GM11168 (cell line): ENCODE results near the gene TRIM29.

ENCODE experiments used
- in situ Hi-C: fragments of 300-500 bp; cut with MboI; formaldehyde crosslinking; loops from one replicate; pipeline ENCODE4 v1.12.0; 2022; ENCODE audit warnings: low sequenced_read_pairs; ENCODE audit not compliant: unreplicated experiment

TRIM29 gene

GRCh38 chr11:120141768-120142423 lies 4.0 kb upstream of the TRIM29 start:
- in situ Hi-C loops = no loop called here

- in situ Hi-C loops = no loop called here
Measured at GRCh38 chr11:120141113-120141767, 3.3 kb upstream of the TRIM29 start.

GRCh38 chr11:120139316-120140069 lies 1.6 kb upstream of the TRIM29 start:
- in situ Hi-C loops = no loop called here

- in situ Hi-C loops = no loop called here
Measured at GRCh38 chr11:120137187-120137610, 714 bp downstream of the TRIM29 start.

GRCh38 chr11:120136356-120136755 lies 1.6 kb downstream of the TRIM29 start:
- in situ Hi-C loops = no loop called here

- in situ Hi-C loops = no loop called here
Measured at GRCh38 chr11:120135838-120136237, 2.1 kb downstream of the TRIM29 start.

- in situ Hi-C loops = no loop called here
Measured at GRCh38 chr11:120134931-120135228, 3.0 kb downstream of the TRIM29 start.

- in situ Hi-C loops = no loop called here
Measured at GRCh38 chr11:120134106-120134930, 3.6 kb downstream of the TRIM29 start.

GRCh38 chr11:120133216-120134105 lies 4.5 kb downstream of the TRIM29 start:
- in situ Hi-C loops = no loop called here

GRCh38 chr11:120132645-120133185 lies 5.2 kb downstream of the TRIM29 start:
- in situ Hi-C loops = no loop called here

- in situ Hi-C loops = no loop called here
Measured at GRCh38 chr11:120131941-120132644, 5.8 kb downstream of the TRIM29 start.

- in situ Hi-C loops = no loop called here
Measured at GRCh38 chr11:120130991-120131760, 6.7 kb downstream of the TRIM29 start.

- in situ Hi-C loops = no loop called here
Measured at GRCh38 chr11:120130176-120130980, 7.5 kb downstream of the TRIM29 start.

GRCh38 chr11:120129570-120129969 lies 8.3 kb downstream of the TRIM29 start:
- in situ Hi-C loops = no loop called here

GRCh38 chr11:120128392-120129119 lies 9.4 kb downstream of the TRIM29 start:
- in situ Hi-C loops = no loop called here

- in situ Hi-C loops = no loop called here
Measured at GRCh38 chr11:120127236-120127635, 10.7 kb downstream of the TRIM29 start.

- in situ Hi-C loops = no loop called here
Measured at GRCh38 chr11:120126620-120127019, 11.3 kb downstream of the TRIM29 start.
